Measurements from ENCODE around the gene CHCHD5.

DNA sequence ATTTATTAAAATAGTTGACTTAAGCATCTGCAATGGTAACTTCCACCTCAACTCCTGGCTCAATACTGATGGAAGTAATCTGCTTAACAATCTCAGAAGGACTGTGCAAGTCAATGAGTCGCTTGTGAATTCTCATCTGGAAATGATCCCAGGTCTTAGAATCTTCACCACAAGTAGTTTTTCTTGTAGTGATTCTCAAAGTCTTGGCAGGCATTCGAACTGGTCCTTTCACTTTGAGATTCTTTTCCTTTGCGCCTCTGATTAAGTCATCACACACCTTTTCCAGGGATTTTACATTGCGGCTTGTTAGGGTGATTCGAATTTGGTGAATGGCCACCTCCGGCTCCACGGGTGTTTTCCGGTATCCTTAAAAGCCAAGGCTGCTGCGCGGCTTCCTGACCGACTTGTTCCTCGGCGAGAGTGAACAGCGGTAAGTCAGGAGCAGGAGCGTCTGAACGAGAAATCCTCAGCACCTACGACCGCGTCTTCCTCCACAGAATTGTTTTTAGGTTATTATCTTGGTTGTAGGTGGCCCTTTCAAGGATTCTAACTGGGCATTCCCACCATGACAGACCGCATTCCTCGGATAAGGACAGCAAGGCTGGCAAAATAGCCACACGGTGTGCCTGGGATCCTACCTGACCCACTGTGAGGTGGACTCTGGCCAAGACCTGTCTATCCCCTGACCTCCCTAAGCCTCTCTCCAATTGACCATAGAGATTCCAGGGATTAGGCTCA, 37.5 kb downstream of the CHCHD5 start:
- TF ChIP-seq CTCF (IDR thresholded peaks at IDR 0.05) (no peak), POLR2A (IDR thresholded peaks at IDR 0.05) (no peak)
